HepG2 (cell line): Measurements from ENCODE around the gene FAM118B.

Experiments used
- SUZ12 ChIP-seq: fragments of 150-350 bp; IDR thresholded peaks from 2 replicates; pipeline ENCODE4 v1.6.1; 2014; ENCODE audit warnings: low read depth, low read length
- ZNF274 ChIP-seq: sonication (generic); formaldehyde crosslinking; IDR thresholded peaks from 2 replicates; pipeline ENCODE4 v1.5.1; 2020; ENCODE audit warnings: mild to moderate bottlenecking, missing genetic modification reagents
- TF ChIP-seq, protein P1 (sequence below): sonication (generic); formaldehyde crosslinking; IDR thresholded peaks from 2 replicates; pipeline ENCODE4 v1.5.0; 2020; ENCODE audit warnings: mild to moderate bottlenecking, missing genetic modification reagents, moderate library complexity

DNA sequence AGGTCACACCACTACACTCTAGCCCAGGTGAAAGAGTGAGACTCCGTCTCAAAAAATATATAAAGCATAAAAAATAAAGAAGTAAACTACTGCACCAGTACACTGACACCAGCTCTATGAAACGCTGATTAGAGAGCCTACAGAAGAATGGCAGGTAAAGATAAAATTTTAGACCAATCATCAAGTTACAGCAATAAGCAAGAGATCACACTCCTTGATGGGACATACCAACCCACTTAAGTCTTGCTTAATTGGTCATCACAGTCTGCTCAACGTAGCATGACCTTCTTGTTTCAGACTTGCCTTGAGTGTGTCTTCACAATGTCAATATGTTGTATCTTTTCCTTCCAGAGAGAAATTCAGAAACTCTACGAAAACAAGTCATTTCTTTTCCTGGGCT is 44.6 kb downstream of the FAM118B start:
- TF ChIP-seq SUZ12 (no peak), ZNF274 (CRISPR knock-in tag) (no peak)
- TF ChIP-seq, protein P1, sequence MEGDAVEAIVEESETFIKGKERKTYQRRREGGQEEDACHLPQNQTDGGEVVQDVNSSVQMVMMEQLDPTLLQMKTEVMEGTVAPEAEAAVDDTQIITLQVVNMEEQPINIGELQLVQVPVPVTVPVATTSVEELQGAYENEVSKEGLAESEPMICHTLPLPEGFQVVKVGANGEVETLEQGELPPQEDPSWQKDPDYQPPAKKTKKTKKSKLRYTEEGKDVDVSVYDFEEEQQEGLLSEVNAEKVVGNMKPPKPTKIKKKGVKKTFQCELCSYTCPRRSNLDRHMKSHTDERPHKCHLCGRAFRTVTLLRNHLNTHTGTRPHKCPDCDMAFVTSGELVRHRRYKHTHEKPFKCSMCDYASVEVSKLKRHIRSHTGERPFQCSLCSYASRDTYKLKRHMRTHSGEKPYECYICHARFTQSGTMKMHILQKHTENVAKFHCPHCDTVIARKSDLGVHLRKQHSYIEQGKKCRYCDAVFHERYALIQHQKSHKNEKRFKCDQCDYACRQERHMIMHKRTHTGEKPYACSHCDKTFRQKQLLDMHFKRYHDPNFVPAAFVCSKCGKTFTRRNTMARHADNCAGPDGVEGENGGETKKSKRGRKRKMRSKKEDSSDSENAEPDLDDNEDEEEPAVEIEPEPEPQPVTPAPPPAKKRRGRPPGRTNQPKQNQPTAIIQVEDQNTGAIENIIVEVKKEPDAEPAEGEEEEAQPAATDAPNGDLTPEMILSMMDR (CRISPR knock-in tag) = no peak
